ENCODE results near the gene PLXNB2. TPM values are rescaled to one million over a fixed set of nuclear protein-coding genes. Genes with fewer than 3 reads are reported as not detected.

The PLXNB2 gene
- total RNA-seq, 1 experiment from 2014 or later = 227 TPM

GRCh38 chr22:50252082-50253045 lies 55.1 kb downstream of the PLXNB2 start:
- H3K27ac ChIP-seq (ENCODE audit: low read length) = peak overlapping the region; percentile 70
- H3K9me3 ChIP-seq (ENCODE audit: control insufficient read depth, insufficient read depth, low read depth, low read length) = no peaks in the 10 kb centered on the region
- ATAC-seq = peak; percentile 83
- H3K27me3 ChIP-seq (ENCODE audit: control insufficient read depth, insufficient read depth, low read length) = no peaks in the 10 kb centered on the region
- intact Hi-C loops (cut with micrococcal nuclease; ENCODE audit: unreplicated experiment) = no loop called here
- in situ Hi-C loops (cut with HindIII; ENCODE audit: low pct_unique_long_range_greater_than_20kb, low sequenced_read_pairs) = no loop called here
- DNase-seq (ENCODE audit: low read depth, low spot score) = no peak
- H3K4me3 ChIP-seq (ENCODE audit: low read depth in 2 of 2, low read length in 2 of 2) = peak overlapping the region; percentile 62 to 66
- TF ChIP-seq SIN3A (IDR thresholded peaks at IDR 0.05; ENCODE audit: borderline replicate concordance, insufficient read depth, low read depth, low read length) (no peak), CTCF (IDR thresholded peaks at IDR 0.05) (peak; percentile 83), REST (IDR thresholded peaks at IDR 0.05; ENCODE audit: insufficient read depth in 1 of 2, low read depth in 2 of 2, low read length in 1 of 2) (no peak), TCF7L2 (IDR thresholded peaks at IDR 0.05; ENCODE audit: low read depth, low read length) (0 out of 2 replicates have a peak, but pooled peaks have one; percentile 21), POLR2AphosphoS5 (IDR thresholded peaks at IDR 0.05; ENCODE audit: low read depth, low read length) (peak; percentile 55; the same call in 1 of the 2 replicates)
- ChIA-PET POLR2A (interaction anchor here (0.6 kb wide), 1 partner anchor 193 kb away, joined by 5 read pairs; no protein-coding TSS in a partner anchor), CTCF (interaction anchor here (0.7 to 1.3 kb wide), 3 partner anchors 21 to 90 kb away, joined by 3 to 5 read pairs (median 3); no protein-coding TSS in a partner anchor)
- peaks cover 25% of the 10 kb centered on the region for H3K4me1 ChIP-seq (ENCODE audit: control insufficient read depth, insufficient read depth, low read length)
- no TSS peak for BruUV-seq (replicated peaks)
- no peaks in the 10 kb centered on the region for H3K36me3 ChIP-seq (ENCODE audit: control insufficient read depth, insufficient read depth, low read length)

GRCh38 chr22:50251477-50252081 lies 55.9 kb downstream of the PLXNB2 start:
- H3K27me3 ChIP-seq (ENCODE audit: control insufficient read depth, insufficient read depth, low read length) = no peaks in the 10 kb centered on the region
- POLR2A ChIA-PET = no interaction called here
- in situ Hi-C loops (cut with HindIII; ENCODE audit: low pct_unique_long_range_greater_than_20kb, low sequenced_read_pairs) (no loop called here), intact Hi-C loops (cut with micrococcal nuclease; ENCODE audit: unreplicated experiment) (no loop called here)
- ATAC-seq (peak; percentile 39), DNase-seq (ENCODE audit: low read depth, low spot score) (no peak)
- no TSS peak for BruUV-seq (replicated peaks)
- no peak for TF ChIP-seq REST (IDR thresholded peaks at IDR 0.05; ENCODE audit: insufficient read depth in 1 of 2, low read depth in 2 of 2, low read length in 1 of 2)
- no peak; the same call in 1 of the 2 replicates for TF ChIP-seq POLR2AphosphoS5 (IDR thresholded peaks at IDR 0.05; ENCODE audit: low read depth, low read length)
- TF ChIP-seq SIN3A (IDR thresholded peaks at IDR 0.05; ENCODE audit: borderline replicate concordance, insufficient read depth, low read depth, low read length) = no peak
- no peak for TF ChIP-seq CTCF (IDR thresholded peaks at IDR 0.05)
- no peaks in the 10 kb centered on the region for H3K9me3 ChIP-seq (ENCODE audit: control insufficient read depth, insufficient read depth, low read depth, low read length)
- no peaks in the 10 kb centered on the region for H3K36me3 ChIP-seq (ENCODE audit: control insufficient read depth, insufficient read depth, low read length)
- peaks cover 25% of the 10 kb centered on the region for H3K4me1 ChIP-seq (ENCODE audit: control insufficient read depth, insufficient read depth, low read length)
- CTCF ChIA-PET = interaction anchor here (1.3 kb wide), 1 partner anchor 91 kb away, joined by 5 read pairs; no protein-coding TSS in a partner anchor
- peak overlapping the region; percentile 70 for H3K27ac ChIP-seq (ENCODE audit: low read length)
- H3K4me3 ChIP-seq (ENCODE audit: low read depth in 2 of 2, low read length in 2 of 2) = peak overlapping the region; percentile 62 to 66

Measured in Panc1 (cell line).